ENCODE data around the gene LHCGR. TPM values are rescaled to one million over a fixed set of nuclear protein-coding genes. Genes with fewer than 3 reads are reported as not detected.

The LHCGR gene
- total RNA-seq, 1 donor from 2014 or later: not detected

DNA sequence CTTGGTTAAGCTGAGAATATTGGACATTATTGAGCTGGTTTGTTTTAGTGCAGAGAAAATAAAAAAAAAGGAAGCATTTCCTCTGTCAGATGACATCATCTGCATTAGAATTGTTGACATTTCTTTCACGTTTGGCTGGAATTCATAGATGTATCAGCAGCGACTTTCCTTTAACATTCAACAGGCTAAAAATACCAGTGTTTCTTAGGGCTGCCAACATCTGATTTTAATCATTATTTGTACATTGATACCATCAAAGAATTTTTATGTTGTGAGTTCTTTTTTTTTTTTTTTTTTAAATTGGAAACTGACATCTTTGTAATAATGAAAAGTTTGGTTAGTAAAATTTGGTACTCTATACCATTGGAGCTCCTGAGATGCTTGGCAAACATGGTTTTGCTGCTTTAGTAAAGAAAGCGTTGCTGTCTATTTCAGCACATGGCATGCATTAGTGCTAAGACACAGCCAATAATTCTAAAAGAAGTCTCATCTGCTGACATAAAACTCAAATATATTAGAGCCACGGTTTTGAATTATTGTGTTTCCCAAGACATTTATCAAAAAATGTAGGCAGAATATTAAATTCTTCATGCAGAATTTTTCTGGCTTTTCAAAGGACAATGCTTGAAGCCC, 104.2 kb downstream of the LHCGR start:
- DNase-seq (ENCODE audit: low read depth): peak; percentile 7
- no peaks in the 10 kb centered on the region for H3K27me3 ChIP-seq (ENCODE audit: control insufficient read depth, insufficient read depth, low read length)
- no peaks in the 10 kb centered on the region for H3K36me3 ChIP-seq (ENCODE audit: control insufficient read depth, insufficient read depth, low read length)
- no peak for TF ChIP-seq CTCF (IDR thresholded peaks at IDR 0.05; ENCODE audit: insufficient read depth, low read length, severe bottlenecking)
- FAIRE-seq: no peak
- no peak overlapping the region for H3K4me3 ChIP-seq (ENCODE audit: low read depth, low read length)

- TF ChIP-seq CTCF (IDR thresholded peaks at IDR 0.05; ENCODE audit: insufficient read depth, low read length, severe bottlenecking): no peak
- DNase-seq (ENCODE audit: low read depth) (no peak), FAIRE-seq (no peak)
- H3K4me3 ChIP-seq (ENCODE audit: low read depth, low read length): no peak overlapping the region
- no peaks in the 10 kb centered on the region for H3K27me3 ChIP-seq (ENCODE audit: control insufficient read depth, insufficient read depth, low read length)
- no peaks in the 10 kb centered on the region for H3K36me3 ChIP-seq (ENCODE audit: control insufficient read depth, insufficient read depth, low read length)
Measured at GRCh38 chr2:48638261-48638660, 117.3 kb downstream of the LHCGR start.

Other genes with a start within 250 kb of the LHCGR start
- 0.26 and 0.79 TPM in 2 replicates for gene STON1, start 225.6 kb downstream of the LHCGR start, total RNA-seq
- 0.26 TPM in 1 of 2 replicates, not detected in the other for gene GTF2A1L, start 137.9 kb downstream of the LHCGR start, total RNA-seq

Measured in bronchial epithelial cell (primary cell).